GM12891 (cell line): ENCODE measurements around the gene YWHAQ.

Source experiments
- DNase-seq: peaks from one replicate; pipeline ENCODE4 v3.0.0; 2011; ENCODE audit warnings: low spot score; ENCODE audit not compliant: insufficient read length
- FAIRE-seq: peaks from 2 replicates; lab custom pipeline; 2011; peaks lifted over from hg19 to GRCh38; lab: Jason Lieb, UNC
- PAX5 ChIP-seq: IDR thresholded peaks from 2 replicates; pipeline ENCODE4 v1.6.1; 2011; ENCODE audit warnings: low read length, moderate library complexity, mild to moderate bottlenecking; ENCODE audit not compliant: insufficient read depth, severe bottlenecking
- POLR2A ChIP-seq: IDR thresholded peaks from 2 replicates; pipeline ENCODE4 v1.6.1; 2011; ENCODE audit warnings: low read depth, low read length, control low read depth
- POLR2AphosphoS5 ChIP-seq: IDR thresholded peaks from 2 replicates; pipeline ENCODE4 v1.6.1; 2011; ENCODE audit warnings: low read depth, low read length, control low read depth
- POU2F2 ChIP-seq: IDR thresholded peaks from 2 replicates; pipeline ENCODE4 v1.6.1; 2011; ENCODE audit warnings: low read depth, mild to moderate bottlenecking, control low read depth, low read length, moderate library complexity
- SPI1 ChIP-seq: IDR thresholded peaks from 2 replicates; pipeline ENCODE4 v1.6.1; 2011; ENCODE audit warnings: low read depth, low read length, control low read depth
- TAF1 ChIP-seq: IDR thresholded peaks from 2 replicates; pipeline ENCODE4 v1.6.1; 2011; ENCODE audit warnings: low read depth, low read length, control low read depth

The YWHAQ gene

GRCh38 chr2:9545502-9545901, 85.3 kb downstream of the YWHAQ start:
- TF ChIP-seq POU2F2 (no peak), POLR2A (no peak), SPI1 (no peak), TAF1 (no peak), POLR2AphosphoS5 (no peak), PAX5 (no peak)
- DNase-seq, result no peak
- FAIRE-seq, result no peak

- DNase-seq (no peak), FAIRE-seq (peak; percentile 47)
- TF ChIP-seq TAF1, result no peak
- TF ChIP-seq SPI1, result peak; percentile 90
These were observed 87.2 kb downstream of the YWHAQ start for GRCh38 chr2:9543557-9543956.

- no peak for DNase-seq
- no peak for TF ChIP-seq POLR2AphosphoS5
- TF ChIP-seq SPI1, result no peak
- no peak for TF ChIP-seq TAF1
- no peak for TF ChIP-seq POLR2A
- TF ChIP-seq POU2F2, result no peak
- TF ChIP-seq PAX5, result no peak
These were observed 91.3 kb downstream of the YWHAQ start for GRCh38 chr2:9539531-9539930.

GRCh38 chr2:9538000-9538507, 92.7 kb downstream of the YWHAQ start:
- no peak for TF ChIP-seq POU2F2
- DNase-seq (no peak), FAIRE-seq (no peak)

More at GRCh38 chr2:9539531-9539930, 91.3 kb downstream of the YWHAQ start:
- FAIRE-seq, result no peak

- TF ChIP-seq POLR2AphosphoS5 (no peak), POLR2A (no peak), PAX5 (no peak), TAF1 (no peak), POU2F2 (no peak), SPI1 (no peak)
- no peak for FAIRE-seq
These were observed 94.3 kb downstream of the YWHAQ start for GRCh38 chr2:9536504-9536903.

GRCh38 chr2:9535177-9535576, 95.6 kb downstream of the YWHAQ start:
- no peak for TF ChIP-seq POLR2AphosphoS5
- 0 out of 2 replicates have a peak, but pooled peaks have one; percentile 1 for TF ChIP-seq SPI1
- FAIRE-seq (peak; percentile 72), DNase-seq (no peak)

More at GRCh38 chr2:9536504-9536903, 94.3 kb downstream of the YWHAQ start:
- no peak for DNase-seq
